ENCODE data around the gene NCKAP5. TPM values are rescaled to one million over a fixed set of nuclear protein-coding genes. Genes with fewer than 3 reads are reported as not detected.
A peak's percentile ranks its signal among the peaks of the same experiment; 100 is the strongest.

NCKAP5 gene
- total and polyA plus RNA-seq, 8 donors = 4.0 to 22.1 (median 14.4) TPM

GRCh38 chr2:132646540-132647108, 921.6 kb downstream of the NCKAP5 start:
- Histone ChIP-seq H3K9me3 (no peaks in the 10 kb centered on the region), H3K4me1 (no peaks in the 10 kb centered on the region), H3K4me3 (no peak overlapping the region), H3K27ac (no peak overlapping the region), H3K27me3 (no peaks in the 10 kb centered on the region), H3K36me3 (no peaks in the 10 kb centered on the region)
- ATAC-seq (no peak), DNase-seq (no peak)
- intact Hi-C loops (cut with DNase I) = no loop called here
- no peak for TF ChIP-seq CTCF (IDR thresholded peaks at IDR 0.05)

GRCh38 chr2:132645722-132646539, 922.3 kb downstream of the NCKAP5 start:
- Histone ChIP-seq H3K36me3 (no peaks in the 10 kb centered on the region), H3K4me3 (no peak overlapping the region), H3K4me1 (no peaks in the 10 kb centered on the region), H3K27ac (no peak overlapping the region), H3K27me3 (no peaks in the 10 kb centered on the region), H3K9me3 (no peaks in the 10 kb centered on the region)
- intact Hi-C loops (cut with DNase I) = no loop called here
- ATAC-seq (no peak), DNase-seq (peak in 1 of 4 donors; percentile 32)
- TF ChIP-seq CTCF (IDR thresholded peaks at IDR 0.05) = no peak

GRCh38 chr2:132645176-132645575, 923.1 kb downstream of the NCKAP5 start:
- no peak overlapping the region for H3K27ac ChIP-seq
- H3K4me1 ChIP-seq = no peaks in the 10 kb centered on the region
- H3K36me3 ChIP-seq = no peaks in the 10 kb centered on the region
- H3K4me3 ChIP-seq = no peak overlapping the region
- H3K9me3 ChIP-seq = no peaks in the 10 kb centered on the region
- ATAC-seq (peak; percentile 76), DNase-seq (peak in 1 of 4 donors; percentile 73)
- H3K27me3 ChIP-seq = no peaks in the 10 kb centered on the region
- no peak for TF ChIP-seq CTCF (IDR thresholded peaks at IDR 0.05)
- intact Hi-C loops (cut with DNase I) = no loop called here

- intact Hi-C loops (cut with DNase I) = no loop called here
- no peaks in the 10 kb centered on the region for H3K9me3 ChIP-seq
- no peaks in the 10 kb centered on the region for H3K36me3 ChIP-seq
- no peak overlapping the region for H3K4me3 ChIP-seq
- no peak for TF ChIP-seq CTCF (IDR thresholded peaks at IDR 0.05)
- no peaks in the 10 kb centered on the region for H3K4me1 ChIP-seq
- DNase-seq (no peak), ATAC-seq (no peak)
- H3K27me3 ChIP-seq = no peaks in the 10 kb centered on the region
- no peak overlapping the region for H3K27ac ChIP-seq
Measured at GRCh38 chr2:132642415-132642814, 925.8 kb downstream of the NCKAP5 start.

GRCh38 chr2:132641819-132642218, 926.4 kb downstream of the NCKAP5 start:
- Histone ChIP-seq H3K9me3 (no peaks in the 10 kb centered on the region), H3K4me1 (no peaks in the 10 kb centered on the region), H3K27me3 (no peaks in the 10 kb centered on the region), H3K4me3 (no peak overlapping the region), H3K36me3 (no peaks in the 10 kb centered on the region), H3K27ac (no peak overlapping the region)
- DNase-seq = no peak
- no peak for ATAC-seq
- intact Hi-C loops (cut with DNase I) = no loop called here
- no peak for TF ChIP-seq CTCF (IDR thresholded peaks at IDR 0.05)
